K562 (cell line): ENCODE measurements around the gene NRG2.

Experiments used
- NONO ChIP-seq, 2 experiments: fragments of 200-400 bp in 1 of 2; fragments of 450-650 bp in 1 of 2; formaldehyde crosslinking in 1 of 2; IDR thresholded peaks; 2 replicates each; pipeline ENCODE4 v1.6.1; 2017; ENCODE audit warnings: low read depth in 2 of 2, mild to moderate bottlenecking in 2 of 2, moderate library complexity in 2 of 2, low read length in 1 of 2
- TARDBP ChIP-seq: fragments of 450-650 bp; IDR thresholded peaks from 2 replicates; pipeline ENCODE4 v1.6.1; 2016
- ZNF444 ChIP-seq: fragments of 250-450 bp; sonication (Bioruptor Pico); IDR thresholded peaks from 2 replicates; pipeline ENCODE4 v1.4.0; 2020; ENCODE audit warnings: mild to moderate bottlenecking, moderate library complexity

GRCh38 chr5:139849942-139850341, 193.2 kb downstream of the NRG2 start:
- TF ChIP-seq ZNF444 (CRISPR knock-in tag): no peak
- no peak for TF ChIP-seq NONO (IDR thresholded peaks at IDR 0.05; ENCODE audit: low read depth in 2 of 2, low read length in 1 of 2)
- no peak for TF ChIP-seq TARDBP
